HepG2 (cell line): ENCODE measurements around the gene CCDC7. TPM values are rescaled to one million over a fixed set of nuclear protein-coding genes. Genes with fewer than 3 reads are reported as not detected.

Experiments used
- ATAC-seq: fragments of 200-7000 bp; cut with Tn5 transposase; 3 replicates; pipeline ENCODE4 v1.9.1; 2020; ENCODE audit warnings: mild to moderate bottlenecking, moderate library complexity
- BruUV-seq: library from RNA; stranded (reverse); fragments of 400-500 nt; replicated peaks from 2 replicates; lab custom pipeline; 2021; lab: Mats Ljungman, UMichigan
- CTCF ChIA-PET: fragments of 300-600 bp; formaldehyde crosslinking; extraction: SDS; loops from one replicate; lab custom pipeline; 2021; ENCODE audit warnings: low total read pairs, inconsistent platforms, low intra/inter-chr PET ratio; lab: Yijun Ruan, JAX
- POLR2A ChIA-PET: fragments of 350-600 bp; sonication (Branson Sonifier 250); formaldehyde crosslinking; loops from one replicate; lab custom pipeline; 2020; ENCODE audit warnings: antibody characterized with exemption, inconsistent platforms; lab: Yijun Ruan, JAX
- DNase-seq: peaks from one replicate; pipeline ENCODE4 v3.0.0-alpha.2; 2015; ENCODE audit warnings: low spot score
- FAIRE-seq: peaks from 3 replicates; lab custom pipeline; 2011; peaks lifted over from hg19 to GRCh38; lab: Jason Lieb, UNC
- H2AFZ ChIP-seq: one replicate; pipeline ENCODE4 v1.6.1; 2011; ENCODE audit warnings: low read length, inconsistent platforms
- H3K27ac ChIP-seq: fragments of 300-600 bp; 3 replicates; pipeline ENCODE4 v1.8.0; 2011; ENCODE audit warnings: mixed run types, mild to moderate bottlenecking, mixed read lengths, low read length, inconsistent platforms; ENCODE audit not compliant: insufficient read depth; ENCODE audit errors: extremely low read length
- H3K27me3 ChIP-seq, 2 experiments: fragments of 200-600 bp in 1 of 2; 2 replicates in 1 of 2; 3 replicates in 1 of 2; pipeline versions ENCODE4 v1.6.0 to v1.8.0; 2011; ENCODE audit warnings: low read length in 2 of 2, mild to moderate bottlenecking in 2 of 2, moderate library complexity in 2 of 2, inconsistent platforms in 1 of 2; ENCODE audit not compliant: insufficient read depth in 2 of 2, control insufficient read depth in 1 of 2
- H3K36me3 ChIP-seq, 2 experiments: fragments of 200-600 bp in 1 of 2; replicated peaks in 1 of 2; 2 replicates in 1 of 2; 3 replicates in 1 of 2; pipeline versions ENCODE4 v1.5.1 to v1.8.0; 2011; ENCODE audit warnings: low read length in 2 of 2, inconsistent platforms in 1 of 2; ENCODE audit not compliant: insufficient read depth in 2 of 2, control insufficient read depth in 1 of 2
- H3K4me1 ChIP-seq: 2 replicates; pipeline ENCODE4 v1.5.1; 2012; ENCODE audit warnings: low read length, inconsistent platforms; ENCODE audit not compliant: insufficient read depth
- H3K4me2 ChIP-seq: 2 replicates; pipeline ENCODE4 v1.6.0; 2011; ENCODE audit warnings: low read depth, low read length, inconsistent platforms
- H3K4me3 ChIP-seq, 3 experiments: fragments of 200-600 bp in 1 of 3; sonication (generic), shearing (Covaris generic) in 1 of 3; replicated peaks in 1 of 3; 2 replicates each; pipeline ENCODE4 v1.5.1; 2011 to 2016; ENCODE audit warnings: low read length in 3 of 3, inconsistent platforms in 2 of 3, low read depth in 2 of 3, mild to moderate bottlenecking in 2 of 3, control low read depth in 1 of 3, mixed read lengths in 1 of 3; ENCODE audit not compliant: insufficient read depth in 1 of 3
- H3K79me2 ChIP-seq: one replicate; pipeline ENCODE4 v1.6.1; 2011; ENCODE audit warnings: low read length, inconsistent platforms; ENCODE audit not compliant: insufficient read depth
- H3K9ac ChIP-seq: 2 replicates; pipeline ENCODE4 v1.6.0; 2011; ENCODE audit warnings: mild to moderate bottlenecking, low read depth, low read length, inconsistent platforms; ENCODE audit not compliant: insufficient read depth
- H3K9me3 ChIP-seq: 2 replicates; pipeline ENCODE4 v1.5.1; 2012; ENCODE audit warnings: mild to moderate bottlenecking, low read length
- H4K20me1 ChIP-seq: 2 replicates; pipeline ENCODE4 v1.6.0; 2011; ENCODE audit warnings: inconsistent platforms, mild to moderate bottlenecking, low read length, moderate library complexity; ENCODE audit not compliant: insufficient read depth
- BHLHE40 ChIP-seq: IDR thresholded peaks from 2 replicates; pipeline ENCODE4 v1.6.1; 2011; ENCODE audit warnings: low read length, improper control_type of control experiment
- CHCHD3 ChIP-seq: sonication (generic); formaldehyde crosslinking; IDR thresholded peaks from 2 replicates; pipeline ENCODE4 v1.8.0; 2022; ENCODE audit warnings: mild to moderate bottlenecking, missing genetic modification reagents, moderate library complexity
- POLR2AphosphoS2 ChIP-seq: IDR thresholded peaks from 2 replicates; pipeline ENCODE4 v1.6.1; 2011; ENCODE audit warnings: low read depth, low read length, improper control_type of control experiment
- ZNF235 ChIP-seq: sonication (generic); formaldehyde crosslinking; IDR thresholded peaks from 2 replicates; pipeline ENCODE4 v1.8.1; 2023; ENCODE audit warnings: mild to moderate bottlenecking, missing genetic modification reagents, borderline replicate concordance
- ZNF383 ChIP-seq: sonication (generic); formaldehyde crosslinking; IDR thresholded peaks from 2 replicates; pipeline ENCODE4 v1.4.0; 2020; ENCODE audit warnings: missing genetic modification reagents, mild to moderate bottlenecking, borderline replicate concordance
- ZNF441 ChIP-seq: sonication (generic); formaldehyde crosslinking; IDR thresholded peaks from 2 replicates; pipeline ENCODE4 v1.7.0; 2021; ENCODE audit warnings: missing genetic modification reagents, borderline replicate concordance
- ZNF468 ChIP-seq: sonication (generic); formaldehyde crosslinking; IDR thresholded peaks from 2 replicates; pipeline ENCODE4 v1.8.0; 2022; ENCODE audit warnings: mild to moderate bottlenecking, moderate library complexity, missing genetic modification reagents
- ZNF737 ChIP-seq: sonication (generic); formaldehyde crosslinking; IDR thresholded peaks from 2 replicates; pipeline ENCODE4 v1.5.0; 2020; ENCODE audit warnings: missing genetic modification reagents, mild to moderate bottlenecking, borderline replicate concordance
- ZNF816 ChIP-seq: sonication (generic); formaldehyde crosslinking; IDR thresholded peaks from 2 replicates; pipeline ENCODE4 v1.8.0; 2022; ENCODE audit warnings: missing genetic modification reagents, mild to moderate bottlenecking, borderline replicate concordance
- WGBS: methylation state at CpG from one replicate; pipeline ENCODE4 v1.1.6; 2017; ENCODE audit warnings: low lambda C conversion rate; 5-methylcytosine and 5-hydroxymethylcytosine counted together
- in situ Hi-C: cut with HindIII; loops from 2 replicates; pipeline ENCODE4 v1.10.0; 2017; ENCODE audit warnings: low pct_unique_long_range_greater_than_20kb; ENCODE audit not compliant: extremely low pct_ligation_motif_present
- intact Hi-C: fragments of 100-400 bp; cut with micrococcal nuclease; formaldehyde crosslinking; loops from one replicate; pipeline ENCODE4 v1.10.0; 2022; ENCODE audit not compliant: unreplicated experiment
- polyA plus RNA-seq, 8 experiments: library from polyadenylated mRNA; depleted of rRNA in 3 of 8; stranded (reverse) in 7 of 8; unstranded in 1 of 8; fragments of >200 nt; fragmentation: Illumina TruSeq in 4 of 8; extraction: Trizol in 4 of 8; gene quantifications; 2 replicates each; pipeline versions ENCODE4 v1.2.1 to v1.2.3, GENCODE V29; 2011 to 2016; ENCODE audit warnings: low read depth in 4 of 8, missing spikeins in 1 of 8, mixed read lengths in 1 of 8; ENCODE audit not compliant: insufficient read depth in 1 of 8
- total RNA-seq, 5 experiments: library from RNA; depleted of rRNA; stranded (reverse); fragments of >200 nt; fragmentation: Illumina TruSeq; extraction: Trizol; gene quantifications; 2 replicates each; pipeline ENCODE4 v1.2.3, GENCODE V29; 2016; ENCODE audit warnings: low read depth in 1 of 5
- TF ChIP-seq, protein P1 (sequence below): sonication (generic); formaldehyde crosslinking; IDR thresholded peaks from 2 replicates; pipeline ENCODE4 v1.4.0; 2020; ENCODE audit warnings: missing genetic modification reagents
- TF ChIP-seq, protein P2 (sequence below): sonication (generic); formaldehyde crosslinking; IDR thresholded peaks from 2 replicates; pipeline ENCODE4 v1.4.0; 2020; ENCODE audit warnings: missing genetic modification reagents
- TF ChIP-seq, protein P3 (sequence below): sonication (generic); formaldehyde crosslinking; IDR thresholded peaks from 2 replicates; pipeline ENCODE4 v1.4.0; 2020; ENCODE audit warnings: missing genetic modification reagents, borderline replicate concordance

Gene CCDC7
- total and polyA plus RNA-seq, 2 of the 13 experiments (the other 11 are each of a cell fraction or from before 2014, with no cell fraction given), result 0.40 to 1.8 TPM

DNA sequence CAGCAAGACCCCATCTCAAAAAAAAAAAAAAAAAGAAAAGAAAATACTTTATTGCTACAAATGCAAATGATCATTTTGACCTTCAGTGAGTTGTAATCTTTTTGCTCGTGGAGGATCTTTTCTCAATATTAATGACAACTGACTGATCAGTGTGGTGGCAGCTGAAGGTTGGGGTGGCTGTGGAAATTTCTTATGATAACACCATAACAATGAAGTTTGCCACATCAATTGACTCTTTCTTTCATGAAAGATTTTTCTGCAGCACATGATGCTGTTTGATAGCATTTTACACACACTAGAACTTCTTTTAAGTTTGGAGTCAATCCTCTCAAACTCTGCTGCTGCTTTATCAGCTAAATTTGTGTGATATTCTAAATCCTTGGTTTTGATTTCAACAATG lies 12.4 kb upstream of the CCDC7 start:
- no peak for FAIRE-seq

More for the DNA sequence above, 12.4 kb upstream of the CCDC7 start:
- Histone ChIP-seq H3K4me2 (no peak overlapping the region), H3K9ac (no peak overlapping the region), H2AFZ (no peak overlapping the region), H3K4me3 (no peak overlapping the region), H4K20me1 (no peaks in the 10 kb centered on the region), H3K9me3 (no peaks in the 10 kb centered on the region), H3K36me3 (no peaks in the 10 kb centered on the region), H3K79me2 (no peaks in the 10 kb centered on the region), H3K27ac (no peak overlapping the region), H3K4me1 (no peaks in the 10 kb centered on the region), H3K27me3 (no peaks in the 10 kb centered on the region; a peak in 1 of 5 replicates)
- 0% methylated on average over 1 of the region's 1 CpG for WGBS
- ChIA-PET POLR2A (no interaction called here), CTCF (no interaction called here)
- intact Hi-C loops (no loop called here), in situ Hi-C loops (no loop called here)
- DNase-seq, result no peak
- TF ChIP-seq ZNF441 (no peak), ZNF816 (CRISPR knock-in tag) (no peak), POLR2AphosphoS2 (no peak), ZNF383 (CRISPR knock-in tag) (no peak), ZNF737 (CRISPR knock-in tag) (no peak), ZNF235 (CRISPR knock-in tag) (no peak), BHLHE40 (no peak), ZNF468 (no peak), CHCHD3 (CRISPR knock-in tag) (no peak)
- TF ChIP-seq, protein P1, sequence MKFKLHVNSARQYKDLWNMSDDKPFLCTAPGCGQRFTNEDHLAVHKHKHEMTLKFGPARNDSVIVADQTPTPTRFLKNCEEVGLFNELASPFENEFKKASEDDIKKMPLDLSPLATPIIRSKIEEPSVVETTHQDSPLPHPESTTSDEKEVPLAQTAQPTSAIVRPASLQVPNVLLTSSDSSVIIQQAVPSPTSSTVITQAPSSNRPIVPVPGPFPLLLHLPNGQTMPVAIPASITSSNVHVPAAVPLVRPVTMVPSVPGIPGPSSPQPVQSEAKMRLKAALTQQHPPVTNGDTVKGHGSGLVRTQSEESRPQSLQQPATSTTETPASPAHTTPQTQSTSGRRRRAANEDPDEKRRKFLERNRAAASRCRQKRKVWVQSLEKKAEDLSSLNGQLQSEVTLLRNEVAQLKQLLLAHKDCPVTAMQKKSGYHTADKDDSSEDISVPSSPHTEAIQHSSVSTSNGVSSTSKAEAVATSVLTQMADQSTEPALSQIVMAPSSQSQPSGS (CRISPR knock-in tag), result no peak
- TF ChIP-seq, protein P2, sequence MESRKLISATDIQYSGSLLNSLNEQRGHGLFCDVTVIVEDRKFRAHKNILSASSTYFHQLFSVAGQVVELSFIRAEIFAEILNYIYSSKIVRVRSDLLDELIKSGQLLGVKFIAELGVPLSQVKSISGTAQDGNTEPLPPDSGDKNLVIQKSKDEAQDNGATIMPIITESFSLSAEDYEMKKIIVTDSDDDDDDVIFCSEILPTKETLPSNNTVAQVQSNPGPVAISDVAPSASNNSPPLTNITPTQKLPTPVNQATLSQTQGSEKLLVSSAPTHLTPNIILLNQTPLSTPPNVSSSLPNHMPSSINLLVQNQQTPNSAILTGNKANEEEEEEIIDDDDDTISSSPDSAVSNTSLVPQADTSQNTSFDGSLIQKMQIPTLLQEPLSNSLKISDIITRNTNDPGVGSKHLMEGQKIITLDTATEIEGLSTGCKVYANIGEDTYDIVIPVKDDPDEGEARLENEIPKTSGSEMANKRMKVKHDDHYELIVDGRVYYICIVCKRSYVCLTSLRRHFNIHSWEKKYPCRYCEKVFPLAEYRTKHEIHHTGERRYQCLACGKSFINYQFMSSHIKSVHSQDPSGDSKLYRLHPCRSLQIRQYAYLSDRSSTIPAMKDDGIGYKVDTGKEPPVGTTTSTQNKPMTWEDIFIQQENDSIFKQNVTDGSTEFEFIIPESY (CRISPR knock-in tag), result no peak
- TF ChIP-seq, protein P3, sequence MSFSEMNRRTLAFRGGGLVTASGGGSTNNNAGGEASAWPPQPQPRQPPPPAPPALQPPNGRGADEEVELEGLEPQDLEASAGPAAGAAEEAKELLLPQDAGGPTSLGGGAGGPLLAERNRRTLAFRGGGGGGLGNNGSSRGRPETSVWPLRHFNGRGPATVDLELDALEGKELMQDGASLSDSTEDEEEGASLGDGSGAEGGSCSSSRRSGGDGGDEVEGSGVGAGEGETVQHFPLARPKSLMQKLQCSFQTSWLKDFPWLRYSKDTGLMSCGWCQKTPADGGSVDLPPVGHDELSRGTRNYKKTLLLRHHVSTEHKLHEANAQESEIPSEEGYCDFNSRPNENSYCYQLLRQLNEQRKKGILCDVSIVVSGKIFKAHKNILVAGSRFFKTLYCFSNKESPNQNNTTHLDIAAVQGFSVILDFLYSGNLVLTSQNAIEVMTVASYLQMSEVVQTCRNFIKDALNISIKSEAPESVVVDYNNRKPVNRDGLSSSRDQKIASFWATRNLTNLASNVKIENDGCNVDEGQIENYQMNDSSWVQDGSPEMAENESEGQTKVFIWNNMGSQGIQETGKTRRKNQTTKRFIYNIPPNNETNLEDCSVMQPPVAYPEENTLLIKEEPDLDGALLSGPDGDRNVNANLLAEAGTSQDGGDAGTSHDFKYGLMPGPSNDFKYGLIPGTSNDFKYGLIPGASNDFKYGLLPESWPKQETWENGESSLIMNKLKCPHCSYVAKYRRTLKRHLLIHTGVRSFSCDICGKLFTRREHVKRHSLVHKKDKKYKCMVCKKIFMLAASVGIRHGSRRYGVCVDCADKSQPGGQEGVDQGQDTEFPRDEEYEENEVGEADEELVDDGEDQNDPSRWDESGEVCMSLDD (CRISPR knock-in tag), result no peak
- no peak for ATAC-seq
- no TSS peak for BruUV-seq
